Thoracic aorta (tissue), 2 donors: ENCODE measurements around the gene ACADM. TPM values are rescaled to one million over a fixed set of nuclear protein-coding genes. Genes with fewer than 3 reads are reported as not detected.
"Not testable (repeated sequence)": the region's sequence is repeated elsewhere in the genome, so short reads cannot be mapped to it uniquely, and the experiment has no call there.

Experiments
- ATAC-seq: fragments of 150-250 bp; one replicate; pipeline ENCODE4 v1.8.0; 2017; ENCODE audit warnings: low read depth; ENCODE audit not compliant: insufficient number of reproducible peaks, low FRiP score
- DNase-seq: peaks from one replicate; pipeline ENCODE4 v3.0.0-alpha.2; 2020; ENCODE audit warnings: low spot score
- H3K27ac ChIP-seq, 2 donors: fragments of 200-600 bp; sonication (generic); 1 replicate in 1 of 2; 2 replicates in 1 of 2; pipeline ENCODE4 v1.5.1; 2016; ENCODE audit warnings: mild to moderate bottlenecking in 2 of 2, moderate library complexity in 2 of 2
- H3K27me3 ChIP-seq: fragments of 200-600 bp; sonication (generic); replicated peaks from 2 replicates; pipeline ENCODE4 v1.6.0; 2016; ENCODE audit warnings: mild to moderate bottlenecking; ENCODE audit not compliant: insufficient read depth
- H3K36me3 ChIP-seq: fragments of 200-600 bp; sonication (generic); one replicate; pipeline ENCODE4 v1.5.1; 2016
- H3K4me1 ChIP-seq, 2 donors: fragments of 200-600 bp; sonication (generic); 1 replicate in 1 of 2; 2 replicates in 1 of 2; pipeline versions ENCODE4 v1.5.1 to v1.6.0; 2016; ENCODE audit warnings: low read depth in 2 of 2, mild to moderate bottlenecking in 1 of 2; ENCODE audit not compliant: control insufficient read depth in 1 of 2
- H3K4me3 ChIP-seq: fragments of 200-600 bp; sonication (generic); 2 replicates; pipeline ENCODE4 v1.5.1; 2016; ENCODE audit warnings: mild to moderate bottlenecking
- H3K9me3 ChIP-seq: fragments of 200-600 bp; sonication (generic); 2 replicates; pipeline ENCODE4 v1.5.1; 2016
- CTCF ChIP-seq: fragments of 200-600 bp; sonication (generic); IDR thresholded peaks from one replicate; pipeline ENCODE4 v1.5.1; 2019; ENCODE audit warnings: antibody characterized with exemption
- total RNA-seq, 2 donors: library from RNA; depleted of rRNA; stranded (reverse); fragments of >200 nt; gene quantifications; one replicate each; pipeline versions ENCODE4 v1.1.0 to v1.2.3, GENCODE V29; 2016

Gene ACADM
- 10 to 100 TPM; 22.3 to 29.3 TPM for total RNA-seq

DNA sequence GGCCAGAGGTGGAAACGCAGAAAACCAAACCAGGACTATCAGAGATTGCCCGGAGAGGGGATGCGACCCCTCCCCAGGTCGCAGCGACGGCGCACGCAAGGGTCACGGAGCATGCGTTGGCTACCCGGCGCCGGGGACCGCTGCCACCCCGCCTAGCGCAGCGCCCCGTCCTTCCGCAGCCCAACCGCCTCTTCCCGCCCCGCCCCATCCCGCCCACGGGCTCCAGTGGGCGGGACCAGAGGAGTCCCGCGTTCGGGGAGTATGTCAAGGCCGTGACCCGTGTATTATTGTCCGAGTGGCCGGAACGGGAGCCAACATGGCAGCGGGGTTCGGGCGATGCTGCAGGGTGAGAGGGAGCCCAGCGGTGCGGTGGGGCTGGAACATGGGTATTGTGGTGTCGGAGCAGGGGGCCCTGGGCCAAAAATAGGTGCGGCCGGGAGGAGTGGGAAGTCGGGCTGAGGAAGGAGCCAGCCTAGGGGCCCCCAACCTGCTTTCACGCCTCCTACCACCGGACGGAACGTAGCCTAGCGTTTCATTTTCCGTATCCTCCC, at the start of gene ACADM:
ACADM (plus strand) TSS at position 238 of the 551 bp plus-strand sequence; CDS start at position 317, 79 bp downstream.
- H3K4me1 ChIP-seq = peaks cover 13 to 30% of the 10 kb centered on the region in 2 donors
- H3K27ac ChIP-seq = peak within 1 kb of the TSS; percentile 82 to 87
- DNase-seq (peak; percentile 43), ATAC-seq (peak; percentile 89)
- H3K4me3 ChIP-seq = peak within 1 kb of the TSS; percentile 89
- no peaks in the 10 kb centered on the region for H3K27me3 ChIP-seq
- H3K36me3 ChIP-seq = no peaks in the 10 kb centered on the region
- no peak for TF ChIP-seq CTCF
- no peaks in the 10 kb centered on the region for H3K9me3 ChIP-seq

- ATAC-seq = no peak
- H3K4me3 ChIP-seq = no peak overlapping the region
Measured at GRCh38 chr1:75677443-75677842, 47.1 kb upstream of the ACADM start.

GRCh38 chr1:75677964-75678363, 46.5 kb upstream of the ACADM start:
- not testable (repeated sequence) for DNase-seq, H3K9me3 ChIP-seq, ATAC-seq, H3K4me1 ChIP-seq, H3K27ac ChIP-seq, H3K36me3 ChIP-seq, H3K27me3 ChIP-seq, H3K4me3 ChIP-seq

More at GRCh38 chr1:75677443-75677842, 47.1 kb upstream of the ACADM start:
- H3K27ac ChIP-seq = no peak overlapping the region
- no peak for TF ChIP-seq CTCF
- H3K9me3 ChIP-seq = no peaks in the 10 kb centered on the region
- no peak for DNase-seq
- H3K36me3 ChIP-seq = no peaks in the 10 kb centered on the region
- no peaks in the 10 kb centered on the region for H3K4me1 ChIP-seq
- no peaks in the 10 kb centered on the region for H3K27me3 ChIP-seq

GRCh38 chr1:75690547-75690946, 34.0 kb upstream of the ACADM start:
- DNase-seq (no peak), ATAC-seq (no peak)
- Histone ChIP-seq H3K27me3 (no peaks in the 10 kb centered on the region), H3K36me3 (no peaks in the 10 kb centered on the region), H3K9me3 (no peaks in the 10 kb centered on the region), H3K4me1 (no peaks in the 10 kb centered on the region), H3K4me3 (no peak overlapping the region), H3K27ac (no peak overlapping the region)
- TF ChIP-seq CTCF = no peak

GRCh38 chr1:75693551-75693950, 31.0 kb upstream of the ACADM start:
- Histone ChIP-seq H3K27me3 (no peaks in the 10 kb centered on the region), H3K4me1 (no peaks in the 10 kb centered on the region), H3K27ac (no peak overlapping the region), H3K4me3 (no peak overlapping the region), H3K36me3 (no peaks in the 10 kb centered on the region), H3K9me3 (no peaks in the 10 kb centered on the region)
- no peak for TF ChIP-seq CTCF
- ATAC-seq (no peak), DNase-seq (no peak)

DNA sequence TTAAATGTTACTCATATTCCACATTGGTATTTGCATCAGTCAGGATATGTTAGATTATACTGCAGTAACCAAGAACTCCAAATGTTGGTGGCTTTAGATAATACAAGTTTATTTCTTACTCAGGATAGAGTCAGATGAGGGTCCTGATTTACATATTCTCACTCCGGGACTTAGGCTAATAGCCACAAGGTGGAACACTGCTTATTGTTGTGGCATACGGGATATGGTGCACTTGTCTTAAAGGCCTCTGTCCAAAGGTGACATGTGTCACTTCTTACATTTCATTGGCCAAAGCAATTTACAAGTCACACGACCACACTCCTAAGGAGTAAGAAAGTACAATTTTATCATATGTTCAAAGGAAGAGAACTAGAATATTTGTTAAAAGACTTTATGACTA, 28.5 kb upstream of the ACADM start:
- H3K9me3 ChIP-seq = no peaks in the 10 kb centered on the region
- no peak for ATAC-seq
- no peak overlapping the region for H3K4me3 ChIP-seq
- H3K27ac ChIP-seq = no peak overlapping the region
- no peaks in the 10 kb centered on the region for H3K36me3 ChIP-seq
- no peak for DNase-seq
- H3K4me1 ChIP-seq = no peaks in the 10 kb centered on the region
- no peaks in the 10 kb centered on the region for H3K27me3 ChIP-seq
- no peak for TF ChIP-seq CTCF
